Endodermal cell (in vitro differentiated cells): ENCODE measurements around the gene FAM47E. TPM values are rescaled to one million over a fixed set of nuclear protein-coding genes. Genes with fewer than 3 reads are reported as not detected.

Experiments used
- DNase-seq: peaks from one replicate; pipeline ENCODE4 v3.0.0-alpha.2; 2017
- H3K27ac ChIP-seq: 2 replicates; pipeline ENCODE4 v1.5.1; 2013; ENCODE audit warnings: mild to moderate bottlenecking, low read depth, low read length, moderate library complexity
- H3K27me3 ChIP-seq: 2 replicates; pipeline ENCODE4 v1.6.1; 2013; ENCODE audit warnings: mild to moderate bottlenecking, low read length, moderate library complexity; ENCODE audit not compliant: insufficient read depth, control insufficient read depth, poor library complexity, severe bottlenecking
- H3K36me3 ChIP-seq: 2 replicates; pipeline ENCODE4 v1.7.0; 2013; ENCODE audit warnings: mild to moderate bottlenecking, low read length, moderate library complexity; ENCODE audit not compliant: control insufficient read depth, insufficient read depth
- H3K4me1 ChIP-seq: one replicate; pipeline ENCODE4 v1.7.0; 2013; ENCODE audit warnings: low read length; ENCODE audit not compliant: control insufficient read depth, insufficient read depth
- H3K4me3 ChIP-seq: 2 replicates; pipeline ENCODE4 v1.5.1; 2013; ENCODE audit warnings: mild to moderate bottlenecking, low read length, moderate library complexity
- H3K9ac ChIP-seq: 2 replicates; pipeline ENCODE4 v1.6.1; 2013; ENCODE audit warnings: mild to moderate bottlenecking, low read length, moderate library complexity; ENCODE audit not compliant: poor library complexity, severe bottlenecking; ENCODE audit errors: extremely low read depth
- H3K9me3 ChIP-seq: 2 replicates; pipeline ENCODE4 v1.6.1; 2013; ENCODE audit warnings: mild to moderate bottlenecking, low read length, moderate library complexity; ENCODE audit not compliant: control insufficient read depth
- H3K27ac Mint-ChIP-seq: 2 replicates; pipeline ENCODE4 v1.8.0; 2020; ENCODE audit warnings: mixed read lengths
- H3K27me3 Mint-ChIP-seq: 2 replicates; pipeline ENCODE4 v1.8.0; 2021; ENCODE audit warnings: mild to moderate bottlenecking, mixed read lengths; ENCODE audit not compliant: insufficient read depth
- H3K36me3 Mint-ChIP-seq: 2 replicates; pipeline ENCODE4 v1.8.0; 2020; ENCODE audit warnings: low read depth, mixed read lengths
- H3K4me1 Mint-ChIP-seq: 2 replicates; pipeline ENCODE4 v1.8.0; 2020; ENCODE audit warnings: mixed read lengths
- H3K4me3 Mint-ChIP-seq: 2 replicates; pipeline ENCODE4 v1.8.0; 2020; ENCODE audit warnings: mild to moderate bottlenecking, moderate library complexity, mixed read lengths
- H3K9me3 Mint-ChIP-seq: 2 replicates; pipeline ENCODE4 v1.8.0; 2020; ENCODE audit warnings: mild to moderate bottlenecking, mixed read lengths
- WGBS, 2 experiments: methylation state at CpG; one replicate each; pipeline versions ENCODE4 v1.1.5 to v1.1.7; 2013; ENCODE audit warnings: missing lambda C conversion rate in 2 of 2, mixed read lengths in 1 of 2; ENCODE audit not compliant: insufficient coverage in 1 of 2, insufficient read length in 1 of 2; 5-methylcytosine and 5-hydroxymethylcytosine counted together
- total RNA-seq, 2 donors: library from RNA; stranded (reverse); fragmentation: NEBNext Ultra II Directional in 1 of 2; extraction: Animal tissue kit (Norgen Biotek cat#: 25700) in 1 of 2; gene quantifications; 2 replicates in 1 of 2; 3 replicates in 1 of 2; pipeline ENCODE4 v1.2.1, GENCODE V29; 2021
- TF ChIP-seq, protein P1 (sequence below): fragments of 200-600 bp; sonication (generic); conservative IDR thresholded peaks from 2 replicates; pipeline ENCODE4 v1.5.0; 2021; ENCODE audit warnings: antibody characterized with exemption, mild to moderate bottlenecking

Gene FAM47E
- total RNA-seq, 2 donors from 2014 or later = 0.84 to 2.5 TPM

DNA sequence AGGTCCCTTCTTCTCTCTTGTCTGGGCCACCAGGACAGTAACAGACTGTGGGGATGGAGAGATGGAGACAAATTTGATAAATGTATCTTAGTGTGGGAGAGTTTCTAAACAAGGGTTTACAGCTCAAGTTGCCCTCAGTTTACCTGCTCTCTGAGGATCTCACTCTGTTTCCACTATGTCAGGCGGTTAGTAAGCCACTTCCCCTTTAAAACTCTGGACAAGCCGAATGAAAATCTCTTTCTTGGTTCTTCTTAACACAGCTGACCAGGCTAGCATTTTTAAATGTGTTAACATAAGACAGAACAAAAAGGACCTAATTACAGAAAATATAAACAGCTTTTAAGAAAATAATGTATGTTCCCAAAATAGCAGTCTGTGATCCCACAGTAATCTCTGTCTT lies 35.0 kb upstream of the FAM47E start:
- no peak overlapping the region for H3K4me3 ChIP-seq
- no peak overlapping the region for H3K9ac ChIP-seq
- H3K27ac ChIP-seq = no peak overlapping the region
- no peaks in the 10 kb centered on the region for H3K36me3 ChIP-seq
- no peaks in the 10 kb centered on the region for H3K27me3 ChIP-seq
- H3K27ac Mint-ChIP-seq = no peak overlapping the region
- peaks cover 28% of the 10 kb centered on the region for H3K4me1 Mint-ChIP-seq
- no peak overlapping the region for H3K4me3 Mint-ChIP-seq
- H3K27me3 Mint-ChIP-seq = peaks cover 4% of the 10 kb centered on the region
- H3K36me3 Mint-ChIP-seq = no peaks in the 10 kb centered on the region
- peaks cover 3% of the 10 kb centered on the region for H3K4me1 ChIP-seq
- H3K9me3 ChIP-seq = no peaks in the 10 kb centered on the region
- no peaks in the 10 kb centered on the region for H3K9me3 Mint-ChIP-seq
- no peak for DNase-seq
- TF ChIP-seq, protein P1, sequence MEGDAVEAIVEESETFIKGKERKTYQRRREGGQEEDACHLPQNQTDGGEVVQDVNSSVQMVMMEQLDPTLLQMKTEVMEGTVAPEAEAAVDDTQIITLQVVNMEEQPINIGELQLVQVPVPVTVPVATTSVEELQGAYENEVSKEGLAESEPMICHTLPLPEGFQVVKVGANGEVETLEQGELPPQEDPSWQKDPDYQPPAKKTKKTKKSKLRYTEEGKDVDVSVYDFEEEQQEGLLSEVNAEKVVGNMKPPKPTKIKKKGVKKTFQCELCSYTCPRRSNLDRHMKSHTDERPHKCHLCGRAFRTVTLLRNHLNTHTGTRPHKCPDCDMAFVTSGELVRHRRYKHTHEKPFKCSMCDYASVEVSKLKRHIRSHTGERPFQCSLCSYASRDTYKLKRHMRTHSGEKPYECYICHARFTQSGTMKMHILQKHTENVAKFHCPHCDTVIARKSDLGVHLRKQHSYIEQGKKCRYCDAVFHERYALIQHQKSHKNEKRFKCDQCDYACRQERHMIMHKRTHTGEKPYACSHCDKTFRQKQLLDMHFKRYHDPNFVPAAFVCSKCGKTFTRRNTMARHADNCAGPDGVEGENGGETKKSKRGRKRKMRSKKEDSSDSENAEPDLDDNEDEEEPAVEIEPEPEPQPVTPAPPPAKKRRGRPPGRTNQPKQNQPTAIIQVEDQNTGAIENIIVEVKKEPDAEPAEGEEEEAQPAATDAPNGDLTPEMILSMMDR = no peak
- 88 to 100% methylated on average over 1 to 2 of the region's 2 CpGs for WGBS, 2 experiments

- TF ChIP-seq, protein P1 = no peak
- H3K4me1 ChIP-seq = peaks cover 3% of the 10 kb centered on the region
Measured at GRCh38 chr4:76216975-76217814, 34.3 kb upstream of the FAM47E start.

DNA sequence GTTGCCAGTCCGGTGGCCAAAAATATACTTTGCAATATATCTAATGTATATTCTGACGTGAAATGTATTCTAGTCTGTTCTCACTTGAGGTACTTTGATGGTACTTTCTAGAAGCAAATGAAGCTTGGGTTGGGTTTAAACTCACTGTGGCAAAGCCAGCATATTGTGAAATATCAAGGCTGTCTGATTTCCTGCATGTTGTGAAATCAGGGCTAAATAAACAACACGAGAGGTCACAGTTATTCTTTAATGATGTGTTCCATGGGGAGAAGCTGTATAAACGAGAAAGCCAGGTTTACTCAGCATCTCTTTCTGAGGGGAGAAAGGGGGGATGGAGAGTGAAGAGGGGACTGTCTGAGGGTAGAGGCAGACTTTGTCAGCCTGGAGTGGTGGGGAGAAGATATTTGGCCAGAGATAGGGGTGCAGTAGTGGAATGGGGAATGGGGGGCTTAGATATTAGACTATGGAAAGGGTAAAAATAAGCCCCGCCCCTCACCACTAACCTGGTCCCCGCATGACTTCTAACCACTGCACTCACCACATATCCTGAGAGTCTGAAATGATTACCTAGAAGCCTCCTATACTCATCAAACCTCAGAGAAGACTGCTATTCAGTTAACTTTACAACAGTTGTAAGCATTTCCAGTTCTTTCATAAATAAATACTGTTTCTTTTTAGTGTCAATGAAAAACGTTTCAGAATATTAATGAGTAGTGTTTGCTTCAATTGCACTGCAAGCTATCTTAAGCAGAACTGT lies 32.0 kb upstream of the FAM47E start:
- H3K9me3 ChIP-seq = no peaks in the 10 kb centered on the region
- H3K9me3 Mint-ChIP-seq = no peaks in the 10 kb centered on the region
- H3K4me3 Mint-ChIP-seq = no peak overlapping the region
- WGBS, 2 experiments = 76 to 86% methylated on average over 5 to 7 of the region's 7 CpGs
- H3K27ac Mint-ChIP-seq = no peak overlapping the region
- H3K36me3 Mint-ChIP-seq = no peaks in the 10 kb centered on the region
- peaks cover 2% of the 10 kb centered on the region for H3K4me1 ChIP-seq
- no peak overlapping the region for H3K4me3 ChIP-seq
- no peak overlapping the region for H3K27ac ChIP-seq
- H3K9ac ChIP-seq = no peak overlapping the region
- TF ChIP-seq, protein P1 = no peak
- H3K36me3 ChIP-seq = no peaks in the 10 kb centered on the region
- H3K27me3 Mint-ChIP-seq = peaks cover 12% of the 10 kb centered on the region
- DNase-seq = no peak
- peaks cover 8% of the 10 kb centered on the region for H3K4me1 Mint-ChIP-seq
- H3K27me3 ChIP-seq = no peaks in the 10 kb centered on the region

More at GRCh38 chr4:76216975-76217814, 34.3 kb upstream of the FAM47E start:
- Histone ChIP-seq H3K4me3 (no peak overlapping the region), H3K27ac (no peak overlapping the region), H3K27me3 (no peaks in the 10 kb centered on the region), H3K36me3 (no peaks in the 10 kb centered on the region), H3K9ac (no peak overlapping the region), H3K9me3 (no peaks in the 10 kb centered on the region)
- Mint-ChIP-seq H3K9me3 (no peaks in the 10 kb centered on the region), H3K36me3 (no peaks in the 10 kb centered on the region), H3K27me3 (peaks cover 4% of the 10 kb centered on the region), H3K4me1 (peaks cover 23% of the 10 kb centered on the region), H3K4me3 (no peak overlapping the region), H3K27ac (no peak overlapping the region)
- WGBS, 2 experiments = 88 to 92% methylated on average over 1 to 6 of the region's 6 CpGs
- no peak for DNase-seq
